CD14-positive monocyte (primary cell): Measurements from ENCODE around the gene APCDD1L. TPM values are rescaled to one million over a fixed set of nuclear protein-coding genes. Genes with fewer than 3 reads are reported as not detected.
"Not testable (repeated sequence)": the region's sequence is repeated elsewhere in the genome, so short reads cannot be mapped to it uniquely, and the experiment has no call there.

Experiments used
- DNase-seq, 3 donors: peaks; one replicate each; pipeline ENCODE4 v3.0.0-alpha.2; 2011 to 2022
- H2AFZ ChIP-seq: 2 replicates; pipeline ENCODE4 v1.6.0; 2012; ENCODE audit warnings: mild to moderate bottlenecking, low read depth, low read length, inconsistent platforms; ENCODE audit not compliant: insufficient read depth, poor library complexity, severe bottlenecking
- H3K27ac ChIP-seq, 2 donors: 1 replicate in 1 of 2; 2 replicates in 1 of 2; pipeline ENCODE4 v1.5.1; 2012 to 2013; ENCODE audit warnings: low read length in 2 of 2, control low read depth in 1 of 2, inconsistent platforms in 1 of 2, low read depth in 1 of 2, mild to moderate bottlenecking in 1 of 2
- H3K27me3 ChIP-seq, 2 donors: one replicate each; pipeline versions ENCODE4 v1.6.0 to v1.6.1; 2011 to 2013; ENCODE audit warnings: low read length in 2 of 2; ENCODE audit not compliant: control insufficient read depth in 2 of 2, insufficient read depth in 2 of 2
- H3K36me3 ChIP-seq, 2 donors: replicated peaks in 1 of 2; 1 replicate in 1 of 2; 2 replicates in 1 of 2; pipeline versions ENCODE4 v1.5.1 to v1.6.1; 2012 to 2013; ENCODE audit warnings: low read length in 2 of 2, control low read depth in 1 of 2, inconsistent platforms in 1 of 2, mild to moderate bottlenecking in 1 of 2; ENCODE audit not compliant: insufficient read depth in 2 of 2, control insufficient read depth in 1 of 2
- H3K4me1 ChIP-seq, 2 donors: 1 replicate in 1 of 2; 2 replicates in 1 of 2; pipeline versions ENCODE4 v1.5.1 to v1.6.1; 2012 to 2013; ENCODE audit warnings: low read length in 2 of 2, control low read depth in 1 of 2, inconsistent platforms in 1 of 2, mild to moderate bottlenecking in 1 of 2, moderate library complexity in 1 of 2; ENCODE audit not compliant: insufficient read depth in 2 of 2, control insufficient read depth in 1 of 2
- H3K4me2 ChIP-seq: replicated peaks from 2 replicates; pipeline ENCODE3; 2012; ENCODE audit warnings: low read length, moderate library complexity, mild to moderate bottlenecking; ENCODE audit not compliant: poor library complexity, severe bottlenecking; ENCODE audit errors: extremely low read depth
- H3K4me3 ChIP-seq, 3 experiments: fragments of 200-600 bp in 1 of 3; sonication (generic) in 1 of 3; replicated peaks in 1 of 3; 1 replicate in 2 of 3; 2 replicates in 1 of 3; pipeline ENCODE4 v1.5.1; 2011 to 2013; ENCODE audit warnings: low read length in 3 of 3, mild to moderate bottlenecking in 3 of 3, control low read depth in 2 of 3, low read depth in 2 of 3, inconsistent platforms in 1 of 3, moderate library complexity in 1 of 3
- H3K79me2 ChIP-seq: 2 replicates; pipeline ENCODE4 v1.6.0; 2012; ENCODE audit warnings: mild to moderate bottlenecking, control low read depth, inconsistent platforms, low read length, moderate library complexity; ENCODE audit not compliant: insufficient read depth
- H3K9ac ChIP-seq: 2 replicates; pipeline ENCODE4 v1.6.0; 2017; ENCODE audit warnings: low read length, mild to moderate bottlenecking; ENCODE audit not compliant: insufficient read depth, poor library complexity, severe bottlenecking
- H3K9me3 ChIP-seq, 2 donors: replicated peaks in 1 of 2; 1 replicate in 1 of 2; 2 replicates in 1 of 2; pipeline versions ENCODE4 v1.5.1 to v1.6.1; 2012 to 2013; ENCODE audit warnings: low read length in 2 of 2, control low read depth in 1 of 2; ENCODE audit not compliant: control insufficient read depth in 1 of 2, insufficient read depth in 1 of 2
- H4K20me1 ChIP-seq: 2 replicates; pipeline ENCODE4 v1.6.0; 2012; ENCODE audit warnings: mild to moderate bottlenecking, low read length, control low read depth, moderate library complexity; ENCODE audit not compliant: insufficient read depth
- H3K27ac Mint-ChIP-seq, 7 donors: one replicate each; pipeline ENCODE4 v1.8.0; 2020; ENCODE audit warnings: mild to moderate bottlenecking in 7 of 7, mixed read lengths in 7 of 7, moderate library complexity in 6 of 7, inconsistent platforms in 2 of 7
- H3K27me3 Mint-ChIP-seq, 3 donors: one replicate each; pipeline ENCODE4 v1.8.0; 2021 to 2022; ENCODE audit warnings: low read depth in 3 of 3, mild to moderate bottlenecking in 3 of 3, mixed read lengths in 3 of 3, moderate library complexity in 3 of 3, inconsistent platforms in 1 of 3
- H3K36me3 Mint-ChIP-seq, 2 donors: one replicate each; pipeline ENCODE4 v1.8.0; 2020; ENCODE audit warnings: mixed read lengths in 2 of 2, inconsistent platforms in 1 of 2, mild to moderate bottlenecking in 1 of 2
- H3K4me1 Mint-ChIP-seq: one replicate; pipeline ENCODE4 v1.8.0; 2020; ENCODE audit warnings: mild to moderate bottlenecking, mixed read lengths
- H3K4me3 Mint-ChIP-seq, 2 donors: one replicate each; pipeline ENCODE4 v1.8.0; 2020; ENCODE audit warnings: mild to moderate bottlenecking in 2 of 2, mixed read lengths in 2 of 2, moderate library complexity in 1 of 2
- H3K9me3 Mint-ChIP-seq, 7 donors: one replicate each; pipeline ENCODE4 v1.8.0; 2020 to 2022; ENCODE audit warnings: mixed read lengths in 7 of 7, mild to moderate bottlenecking in 6 of 7, moderate library complexity in 6 of 7, inconsistent platforms in 2 of 7
- WGBS: methylation state at CpG from one replicate; pipeline ENCODE4 v1.1.5; 2013; ENCODE audit warnings: missing lambda C conversion rate; ENCODE audit not compliant: insufficient coverage; 5-methylcytosine and 5-hydroxymethylcytosine counted together
- intact Hi-C, 2 donors: fragments of 100-400 bp; cut with micrococcal nuclease; formaldehyde crosslinking; loops; one replicate each; pipeline versions ENCODE4 v1.15.0 to v1.15.1; 2023
- polyA plus RNA-seq, 3 donors: library from polyadenylated mRNA; depleted of rRNA in 1 of 3; unstranded in 2 of 3; stranded (reverse) in 1 of 3; fragments of 300-500 nt in 2 of 3; fragments of >200 nt in 1 of 3; fragmentation: Illumina TruSeq in 2 of 3; gene quantifications; 1 replicate in 2 of 3; 2 replicates in 1 of 3; pipeline ENCODE4 v1.2.3, GENCODE V29; 2012 to 2021
- TF ChIP-seq, protein P1 (sequence below): fragments of 200-600 bp; IDR thresholded peaks from one replicate; pipeline ENCODE4 v1.8.0; 2022; ENCODE audit warnings: antibody characterized with exemption, mild to moderate bottlenecking

Gene APCDD1L
- polyA plus RNA-seq, 3 donors = not detected

DNA sequence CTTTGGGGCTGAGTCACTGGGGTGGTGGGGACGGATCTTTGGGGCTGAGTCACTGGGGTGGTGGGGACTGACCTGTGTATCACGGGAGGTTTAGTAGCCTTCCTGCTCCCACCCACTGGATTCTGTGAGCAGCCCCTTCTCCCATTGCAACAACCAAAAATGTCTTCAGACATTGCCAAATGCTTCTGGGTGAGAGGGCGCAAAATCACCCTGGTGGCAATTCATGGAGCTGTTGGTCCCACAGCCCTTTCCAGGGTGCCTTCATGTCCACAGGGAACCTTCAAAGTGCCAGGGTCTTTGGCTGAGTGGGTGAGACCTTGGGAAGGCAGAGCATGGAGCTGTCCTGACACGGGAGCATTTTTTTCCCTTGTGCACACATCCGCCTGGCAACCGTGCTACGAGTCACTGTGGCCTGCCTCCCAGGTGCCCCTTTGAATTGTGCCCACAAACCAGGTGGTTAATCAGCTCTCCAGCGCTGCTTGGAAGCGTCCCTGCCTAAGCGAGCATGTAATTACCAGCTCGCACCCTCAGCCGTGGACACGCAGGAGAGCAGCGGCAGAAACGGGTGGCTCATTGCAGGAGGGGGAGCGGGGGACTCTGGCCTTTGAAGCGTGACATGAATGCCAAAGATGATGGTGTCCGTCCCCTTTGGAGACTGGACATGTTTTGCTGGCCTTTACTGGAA lies 27.4 kb upstream of the APCDD1L start:
- Histone ChIP-seq H3K36me3 (no peaks in the 10 kb centered on the region), H3K79me2 (no peaks in the 10 kb centered on the region), H4K20me1 (no peaks in the 10 kb centered on the region), H3K4me1 (no peaks in the 10 kb centered on the region), H3K4me2 (no peak overlapping the region), H3K9ac (no peak overlapping the region), H2AFZ (no peak overlapping the region), H3K4me3 (no peak overlapping the region), H3K27ac (no peak overlapping the region), H3K27me3 (no peaks in the 10 kb centered on the region), H3K9me3 (peaks cover 0 to 9% of the 10 kb centered on the region in 2 donors)
- H3K4me3 Mint-ChIP-seq = no peak overlapping the region
- intact Hi-C loops = no loop called here
- WGBS = 91% methylated on average over 16 of the region's 18 CpGs
- H3K9me3 Mint-ChIP-seq = peaks cover 6 to 10% (median 7%) of the 10 kb centered on the region in 7 donors
- DNase-seq = peak in 1 of 3 donors; percentile 15
- TF ChIP-seq, protein P1, sequence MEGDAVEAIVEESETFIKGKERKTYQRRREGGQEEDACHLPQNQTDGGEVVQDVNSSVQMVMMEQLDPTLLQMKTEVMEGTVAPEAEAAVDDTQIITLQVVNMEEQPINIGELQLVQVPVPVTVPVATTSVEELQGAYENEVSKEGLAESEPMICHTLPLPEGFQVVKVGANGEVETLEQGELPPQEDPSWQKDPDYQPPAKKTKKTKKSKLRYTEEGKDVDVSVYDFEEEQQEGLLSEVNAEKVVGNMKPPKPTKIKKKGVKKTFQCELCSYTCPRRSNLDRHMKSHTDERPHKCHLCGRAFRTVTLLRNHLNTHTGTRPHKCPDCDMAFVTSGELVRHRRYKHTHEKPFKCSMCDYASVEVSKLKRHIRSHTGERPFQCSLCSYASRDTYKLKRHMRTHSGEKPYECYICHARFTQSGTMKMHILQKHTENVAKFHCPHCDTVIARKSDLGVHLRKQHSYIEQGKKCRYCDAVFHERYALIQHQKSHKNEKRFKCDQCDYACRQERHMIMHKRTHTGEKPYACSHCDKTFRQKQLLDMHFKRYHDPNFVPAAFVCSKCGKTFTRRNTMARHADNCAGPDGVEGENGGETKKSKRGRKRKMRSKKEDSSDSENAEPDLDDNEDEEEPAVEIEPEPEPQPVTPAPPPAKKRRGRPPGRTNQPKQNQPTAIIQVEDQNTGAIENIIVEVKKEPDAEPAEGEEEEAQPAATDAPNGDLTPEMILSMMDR = no peak
- no peaks in the 10 kb centered on the region for H3K4me1 Mint-ChIP-seq
- H3K27ac Mint-ChIP-seq = no peak overlapping the region
- H3K36me3 Mint-ChIP-seq = no peaks in the 10 kb centered on the region
- peaks cover 5 to 13% (median 11%) of the 10 kb centered on the region in 3 donors for H3K27me3 Mint-ChIP-seq

GRCh38 chr20:58542034-58542410 lies 26.8 kb upstream of the APCDD1L start:
- H3K36me3 Mint-ChIP-seq, H3K9me3 ChIP-seq, H3K27ac Mint-ChIP-seq, H3K4me1 Mint-ChIP-seq, H3K27me3 ChIP-seq, H3K4me3 ChIP-seq, H3K36me3 ChIP-seq, H2AFZ ChIP-seq, H3K4me2 ChIP-seq, H3K4me3 Mint-ChIP-seq, H4K20me1 ChIP-seq, H3K4me1 ChIP-seq, H3K79me2 ChIP-seq, DNase-seq, intact Hi-C loops, H3K27ac ChIP-seq, H3K9ac ChIP-seq: not testable (repeated sequence)
- Mint-ChIP-seq H3K9me3 (peaks cover 6 to 11% (median 8%) of the 10 kb centered on the region in 7 donors), H3K27me3 (peaks cover 5 to 11% (median 11%) of the 10 kb centered on the region in 3 donors)
- WGBS = 67% methylated on average over 1 of the region's 6 CpGs
